Loucy (cell line): Measurements from ENCODE around the gene FOXF1.
A peak's percentile ranks its signal among the peaks of the same experiment; 100 is the strongest.

Source experiments
- CTCF ChIP-seq: fragments of 200-600 bp; sonication (generic); conservative IDR thresholded peaks from 2 replicates; pipeline ENCODE4 v1.5.1; 2014; ENCODE audit warnings: mild to moderate bottlenecking, antibody characterized with exemption, low read length
- EZH2phosphoT487 ChIP-seq: fragments of 200-600 bp; IDR thresholded peaks from 2 replicates; pipeline ENCODE4 v1.6.1; 2018; ENCODE audit warnings: antibody characterized with exemption, mild to moderate bottlenecking, moderate library complexity, borderline replicate concordance

- TF ChIP-seq CTCF (peak; percentile 38; the same call in 1 of the 2 replicates), EZH2phosphoT487 (no peak)
Measured at GRCh38 chr16:86520317-86521210, 10.2 kb downstream of the FOXF1 start.
